LNCaP clone FGC (cell line): Measurements from ENCODE around the gene MME.

Source experiments
- DNase-seq: peaks from one replicate; pipeline ENCODE4 v3.0.0-alpha.2; 2011; ENCODE audit warnings: low read depth
- H3K4me3 ChIP-seq: 2 replicates; pipeline ENCODE4 v1.5.1; 2011; ENCODE audit warnings: mild to moderate bottlenecking, low read depth, low read length, control low read depth
- CTCF ChIP-seq: IDR thresholded peaks from 2 replicates; pipeline ENCODE4 v1.5.1; 2012; ENCODE audit warnings: mild to moderate bottlenecking; ENCODE audit not compliant: control insufficient read depth, insufficient read depth; ENCODE audit errors: extremely low read depth

The MME gene

GRCh38 chr3:155038203-155038554 lies 41.9 kb upstream of the MME start:
- DNase-seq = no peak
- TF ChIP-seq CTCF = no peak
- H3K4me3 ChIP-seq = no peak overlapping the region

DNA sequence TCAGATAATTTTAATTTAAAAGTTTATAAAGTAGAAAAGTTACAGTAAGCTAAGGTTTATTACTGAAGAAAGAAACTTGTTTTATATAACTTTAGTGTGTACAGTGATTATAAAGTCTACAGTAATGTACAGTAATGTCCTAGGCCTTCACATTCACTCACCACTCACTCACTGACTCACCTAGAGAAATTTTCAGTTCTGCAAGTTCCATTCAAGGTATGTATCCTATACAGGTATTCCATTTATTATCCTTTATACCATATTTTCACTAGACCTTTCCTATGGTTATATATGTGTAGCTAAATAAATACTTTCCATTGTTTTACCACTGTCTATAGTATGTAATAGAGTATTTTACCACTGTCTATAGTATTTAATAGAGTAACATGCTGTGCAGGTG lies 33.2 kb upstream of the MME start:
- TF ChIP-seq CTCF = no peak
- no peak overlapping the region for H3K4me3 ChIP-seq
- no peak for DNase-seq

- no peak for TF ChIP-seq CTCF
- H3K4me3 ChIP-seq = no peak overlapping the region
- DNase-seq = no peak
These were observed 32.4 kb upstream of the MME start for GRCh38 chr3:155047672-155048071.

GRCh38 chr3:155049959-155050358 lies 30.2 kb upstream of the MME start:
- no peak for TF ChIP-seq CTCF
- no peak for DNase-seq
- H3K4me3 ChIP-seq = no peak overlapping the region

GRCh38 chr3:155052470-155052869 lies 27.6 kb upstream of the MME start:
- DNase-seq = no peak
- TF ChIP-seq CTCF = no peak
- H3K4me3 ChIP-seq = no peak overlapping the region

DNA sequence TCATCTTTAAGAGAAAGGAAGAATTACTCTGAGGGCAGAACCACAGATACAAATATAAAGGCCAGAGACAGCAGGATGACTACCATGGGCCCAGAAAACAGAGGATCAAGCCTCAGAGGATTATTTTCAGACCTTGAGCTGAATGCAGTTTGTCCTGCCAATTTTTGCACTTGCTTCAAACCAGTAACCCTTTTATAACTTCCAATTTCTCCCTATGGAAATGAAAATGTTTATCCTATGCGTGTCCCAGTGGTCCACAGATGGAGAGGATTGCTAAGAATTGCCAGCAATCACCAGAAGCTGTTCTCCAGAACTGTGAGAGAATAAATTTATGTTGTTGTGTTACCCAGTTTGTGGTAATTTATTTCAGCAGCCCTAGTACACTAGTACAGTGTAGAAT lies 26.4 kb upstream of the MME start:
- no peak overlapping the region for H3K4me3 ChIP-seq
- no peak for TF ChIP-seq CTCF

DNA sequence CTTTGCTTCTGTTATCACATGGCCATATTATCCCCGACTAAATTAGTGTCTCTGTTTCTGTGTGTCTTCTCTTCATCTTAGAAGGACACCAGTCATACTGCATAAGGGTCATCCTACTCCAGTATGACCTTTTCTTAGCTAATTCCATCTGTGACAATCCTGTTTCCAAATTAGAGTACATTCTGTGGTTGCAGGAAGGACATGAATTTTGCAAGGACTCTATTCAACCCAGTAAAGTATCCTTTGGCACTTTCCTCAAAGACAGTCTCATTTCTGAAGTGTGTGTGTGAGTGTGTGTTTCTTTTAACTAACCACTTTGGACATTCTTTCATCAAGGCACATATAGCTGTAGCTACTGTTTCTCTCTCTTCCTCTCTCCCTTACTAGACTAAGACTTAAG lies 15.2 kb upstream of the MME start:
- DNase-seq = no peak
- no peak overlapping the region for H3K4me3 ChIP-seq
- TF ChIP-seq CTCF = no peak

More for the DNA sequence above, 26.4 kb upstream of the MME start:
- DNase-seq = no peak
